Measurements from ENCODE around the gene LAMA3. TPM values are rescaled to one million over a fixed set of nuclear protein-coding genes. Genes with fewer than 3 reads are reported as not detected.
A peak's percentile ranks its signal among the peaks of the same experiment; 100 is the strongest.

The LAMA3 gene
- total RNA-seq, 1 donor from 2014 or later = 0.47 TPM

GRCh38 chr18:23824669-23825068 lies 135.4 kb downstream of the LAMA3 start:
- no peak overlapping the region for H3K27ac Mint-ChIP-seq
- TF ChIP-seq EZH2 (IDR thresholded peaks at IDR 0.05) (no peak), CTCF (IDR thresholded peaks at IDR 0.05) (no peak)
- H3K9me3 ChIP-seq (ENCODE audit: low read depth) = no peaks in the 10 kb centered on the region
- no peak for DNase-seq (ENCODE audit: low spot score)
- no peaks in the 10 kb centered on the region for H3K27me3 ChIP-seq
- no peak overlapping the region for H3K4me2 ChIP-seq
- no peaks in the 10 kb centered on the region for H4K20me1 ChIP-seq (ENCODE audit: low read depth)
- H2AFZ ChIP-seq (replicated peaks) = no peak overlapping the region
- no peaks in the 10 kb centered on the region for H3K79me2 ChIP-seq (ENCODE audit: low read depth)
- no peak overlapping the region for H3K27ac ChIP-seq
- H3K4me3 Mint-ChIP-seq = no peak overlapping the region
- no peaks in the 10 kb centered on the region for H3K9me3 Mint-ChIP-seq
- no peaks in the 10 kb centered on the region for H3K4me1 ChIP-seq
- peaks cover 4% of the 10 kb centered on the region for H3K4me1 Mint-ChIP-seq
- no peaks in the 10 kb centered on the region for H3K36me3 ChIP-seq
- H3K9ac ChIP-seq = no peak overlapping the region
- no peaks in the 10 kb centered on the region for H3F3A ChIP-seq (ENCODE audit: low read depth)
- no peaks in the 10 kb centered on the region for H3K27me3 Mint-ChIP-seq (ENCODE audit: insufficient read depth, low read depth)
- no peak overlapping the region for H3K4me3 ChIP-seq
- no peaks in the 10 kb centered on the region for H3K36me3 Mint-ChIP-seq

GRCh38 chr18:23825496-23825895 lies 136.2 kb downstream of the LAMA3 start:
- Histone ChIP-seq H3K36me3 (no peaks in the 10 kb centered on the region), H2AFZ (replicated peaks) (peak overlapping the region; percentile 9), H3K4me3 (no peak overlapping the region), H3K9me3 (ENCODE audit: low read depth) (no peaks in the 10 kb centered on the region), H3F3A (ENCODE audit: low read depth) (no peaks in the 10 kb centered on the region), H4K20me1 (ENCODE audit: low read depth) (no peaks in the 10 kb centered on the region), H3K4me2 (peak overlapping the region; percentile 6), H3K79me2 (ENCODE audit: low read depth) (no peaks in the 10 kb centered on the region), H3K9ac (no peak overlapping the region), H3K27me3 (no peaks in the 10 kb centered on the region), H3K27ac (no peak overlapping the region), H3K4me1 (no peaks in the 10 kb centered on the region)
- no peaks in the 10 kb centered on the region for H3K9me3 Mint-ChIP-seq
- no peak overlapping the region for H3K4me3 Mint-ChIP-seq
- no peak for TF ChIP-seq EZH2 (IDR thresholded peaks at IDR 0.05)
- TF ChIP-seq EZH2phosphoT487 (IDR thresholded peaks at IDR 0.05) = no peak
- TF ChIP-seq CTCF (IDR thresholded peaks at IDR 0.05) = no peak
- H3K27ac Mint-ChIP-seq = no peak overlapping the region
- DNase-seq (ENCODE audit: low spot score) = no peak
- H3K36me3 Mint-ChIP-seq = no peaks in the 10 kb centered on the region
- H3K4me1 Mint-ChIP-seq = peaks cover 4% of the 10 kb centered on the region
- no peaks in the 10 kb centered on the region for H3K27me3 Mint-ChIP-seq (ENCODE audit: insufficient read depth, low read depth)

GRCh38 chr18:23825978-23826405 lies 136.7 kb downstream of the LAMA3 start:
- Histone ChIP-seq H2AFZ (replicated peaks) (peak overlapping the region; percentile 9), H4K20me1 (ENCODE audit: low read depth) (no peaks in the 10 kb centered on the region), H3K27me3 (no peaks in the 10 kb centered on the region), H3K79me2 (ENCODE audit: low read depth) (no peaks in the 10 kb centered on the region), H3K9me3 (ENCODE audit: low read depth) (no peaks in the 10 kb centered on the region), H3F3A (ENCODE audit: low read depth) (no peaks in the 10 kb centered on the region), H3K4me3 (no peak overlapping the region), H3K27ac (no peak overlapping the region), H3K36me3 (no peaks in the 10 kb centered on the region), H3K4me2 (no peak overlapping the region), H3K9ac (no peak overlapping the region), H3K4me1 (no peaks in the 10 kb centered on the region)
- TF ChIP-seq CTCF (IDR thresholded peaks at IDR 0.05) = no peak
- TF ChIP-seq EZH2 (IDR thresholded peaks at IDR 0.05) = no peak
- no peak for TF ChIP-seq EZH2phosphoT487 (IDR thresholded peaks at IDR 0.05)
- Mint-ChIP-seq H3K27me3 (ENCODE audit: insufficient read depth, low read depth) (no peaks in the 10 kb centered on the region), H3K4me3 (no peak overlapping the region), H3K9me3 (no peaks in the 10 kb centered on the region), H3K4me1 (peaks cover 4% of the 10 kb centered on the region), H3K27ac (peak overlapping the region; percentile 70), H3K36me3 (no peaks in the 10 kb centered on the region)
- no peak for DNase-seq (ENCODE audit: low spot score)

Measured in neural progenitor cell (in vitro differentiated cells).